Measurements from ENCODE around the gene PIP4K2B.

DNA sequence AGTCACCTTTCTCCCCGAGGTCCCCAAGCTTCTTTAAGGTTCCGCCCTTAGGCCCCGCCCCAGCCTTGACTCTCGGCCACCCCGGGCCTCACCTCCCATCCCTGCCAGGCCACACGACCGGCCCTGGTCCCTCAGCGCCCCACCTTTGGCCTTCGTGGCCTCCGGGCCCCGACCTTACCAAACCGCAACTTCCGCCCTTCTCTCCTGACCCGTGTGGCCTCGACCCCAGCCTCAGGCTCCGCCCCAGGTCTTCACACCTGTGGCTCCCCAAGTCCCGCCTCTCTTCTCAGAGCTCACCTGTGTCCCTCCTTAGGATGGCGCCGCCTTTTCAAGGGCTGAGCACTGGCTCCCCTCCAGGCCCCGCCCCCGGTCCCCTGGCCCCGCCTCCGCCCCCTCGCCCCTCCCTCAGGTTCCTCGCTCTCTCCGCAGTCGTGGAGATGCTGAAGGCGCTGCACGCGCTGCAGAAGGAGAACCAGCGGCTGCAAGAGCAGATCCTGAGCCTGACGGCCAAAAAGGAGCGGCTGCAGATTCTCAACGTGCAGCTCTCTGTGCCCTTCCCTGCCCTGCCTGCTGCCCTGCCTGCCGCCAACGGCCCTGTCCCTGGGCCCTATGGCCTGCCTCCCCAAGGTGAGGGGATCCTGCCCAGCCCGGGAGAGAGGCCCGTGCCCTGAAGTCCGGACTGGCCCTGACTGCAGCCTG lies 79.3 kb downstream of the PIP4K2B start:
- TF ChIP-seq CTCF (IDR thresholded peaks at IDR 0.05; ENCODE audit: control extremely low read depth in 1 of 3, insufficient read depth in 1 of 3, low read depth in 1 of 3, low read length in 3 of 3) (no peak), EP300 (IDR thresholded peaks at IDR 0.05; ENCODE audit: borderline replicate concordance in 1 of 2, low read depth in 2 of 2, low read length in 2 of 2) (no peak), BRCA1 (IDR thresholded peaks at IDR 0.05; ENCODE audit: low read depth, low read length) (no peak), EGR1 (IDR thresholded peaks at IDR 0.05; ENCODE audit: borderline replicate concordance, low read depth, low read length) (no peak), POLR2AphosphoS5 (IDR thresholded peaks at IDR 0.05; ENCODE audit: low read depth, low read length) (no peak), ZNF274 (IDR thresholded peaks at IDR 0.05; ENCODE audit: borderline replicate concordance, extremely low read depth, low read length) (no peak), CHD1 (IDR thresholded peaks at IDR 0.05; ENCODE audit: low read depth, low read length) (no peak), TCF12 (IDR thresholded peaks at IDR 0.05; ENCODE audit: low read depth, low read length) (no peak), POLR2A (IDR thresholded peaks at IDR 0.05; ENCODE audit: control extremely low read depth in 1 of 2, low read depth in 2 of 2, low read length in 2 of 2) (no peak), SUZ12 (IDR thresholded peaks at IDR 0.05; ENCODE audit: low read length) (no peak), CEBPB (IDR thresholded peaks at IDR 0.05; ENCODE audit: low read depth, low read length) (no peak)
- TF ChIP-seq, protein P1, sequence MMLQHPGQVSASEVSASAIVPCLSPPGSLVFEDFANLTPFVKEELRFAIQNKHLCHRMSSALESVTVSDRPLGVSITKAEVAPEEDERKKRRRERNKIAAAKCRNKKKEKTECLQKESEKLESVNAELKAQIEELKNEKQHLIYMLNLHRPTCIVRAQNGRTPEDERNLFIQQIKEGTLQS (IDR thresholded peaks at IDR 0.05; ENCODE audit: insufficient read depth, low read depth, low read length) = no peak
- TF ChIP-seq, protein P2, sequence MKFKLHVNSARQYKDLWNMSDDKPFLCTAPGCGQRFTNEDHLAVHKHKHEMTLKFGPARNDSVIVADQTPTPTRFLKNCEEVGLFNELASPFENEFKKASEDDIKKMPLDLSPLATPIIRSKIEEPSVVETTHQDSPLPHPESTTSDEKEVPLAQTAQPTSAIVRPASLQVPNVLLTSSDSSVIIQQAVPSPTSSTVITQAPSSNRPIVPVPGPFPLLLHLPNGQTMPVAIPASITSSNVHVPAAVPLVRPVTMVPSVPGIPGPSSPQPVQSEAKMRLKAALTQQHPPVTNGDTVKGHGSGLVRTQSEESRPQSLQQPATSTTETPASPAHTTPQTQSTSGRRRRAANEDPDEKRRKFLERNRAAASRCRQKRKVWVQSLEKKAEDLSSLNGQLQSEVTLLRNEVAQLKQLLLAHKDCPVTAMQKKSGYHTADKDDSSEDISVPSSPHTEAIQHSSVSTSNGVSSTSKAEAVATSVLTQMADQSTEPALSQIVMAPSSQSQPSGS (IDR thresholded peaks at IDR 0.05; ENCODE audit: low read length) = no peak

Measured in H1 (cell line).